ENCODE results near the gene PCDH9.
"Not testable (repeated sequence)": the region's sequence is repeated elsewhere in the genome, so short reads cannot be mapped to it uniquely, and the experiment has no call there.

The PCDH9 gene

DNA sequence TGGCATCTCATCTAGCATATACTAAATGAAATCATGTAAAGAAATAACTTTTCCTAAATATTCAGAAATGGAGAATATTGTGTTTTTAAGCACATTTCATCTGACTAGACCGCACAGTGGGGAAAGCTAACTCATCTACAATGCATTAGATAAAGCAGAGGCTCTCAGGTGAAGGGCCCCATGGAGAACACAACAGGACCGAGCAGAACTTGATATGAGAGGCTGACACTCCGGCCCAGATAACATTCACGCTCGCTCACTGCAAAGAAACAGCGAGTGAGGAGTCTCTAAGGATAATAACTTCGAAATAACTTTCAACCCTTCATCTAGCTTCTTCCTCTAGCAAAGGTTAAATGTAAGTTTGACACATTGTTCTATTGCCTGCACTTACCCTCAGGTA is 130.6 kb downstream of the PCDH9 start:
- Histone ChIP-seq H3K9me3 (ENCODE audit: low read length) (0 out of 2 replicates have a peak, but pooled peaks cover 6% of the 10 kb centered on the region), H4K20me1 (ENCODE audit: insufficient read depth, low read length) (no peaks in the 10 kb centered on the region), H3K4me1 (ENCODE audit: insufficient read depth, low read length, severe bottlenecking) (peaks cover 31% of the 10 kb centered on the region), H3K4me3 (ENCODE audit: low read depth, low read length, poor library complexity, severe bottlenecking) (no peak overlapping the region), H2AFZ (ENCODE audit: low read length) (peak overlapping the region; percentile 51; the same call in 1 of the 2 replicates), H3K79me2 (ENCODE audit: insufficient read depth, low read length) (no peaks in the 10 kb centered on the region), H3K36me3 (ENCODE audit: insufficient read depth, low read length) (no peaks in the 10 kb centered on the region), H3K27me3 (ENCODE audit: insufficient read depth, low read length) (no peaks in the 10 kb centered on the region), H3K27ac (ENCODE audit: low read depth, low read length, poor library complexity, severe bottlenecking) (no peak overlapping the region), H3K9ac (ENCODE audit: low read length) (no peak overlapping the region), H3K9me2 (ENCODE audit: low read depth, low read length) (no peaks in the 10 kb centered on the region), H3K4me2 (ENCODE audit: low read length) (no peak overlapping the region), H3F3A (ENCODE audit: insufficient read depth, low read length) (no peaks in the 10 kb centered on the region)
- TF ChIP-seq EZH2 (IDR thresholded peaks at IDR 0.05; ENCODE audit: borderline replicate concordance, low read length): no peak
- TF ChIP-seq, protein P1, sequence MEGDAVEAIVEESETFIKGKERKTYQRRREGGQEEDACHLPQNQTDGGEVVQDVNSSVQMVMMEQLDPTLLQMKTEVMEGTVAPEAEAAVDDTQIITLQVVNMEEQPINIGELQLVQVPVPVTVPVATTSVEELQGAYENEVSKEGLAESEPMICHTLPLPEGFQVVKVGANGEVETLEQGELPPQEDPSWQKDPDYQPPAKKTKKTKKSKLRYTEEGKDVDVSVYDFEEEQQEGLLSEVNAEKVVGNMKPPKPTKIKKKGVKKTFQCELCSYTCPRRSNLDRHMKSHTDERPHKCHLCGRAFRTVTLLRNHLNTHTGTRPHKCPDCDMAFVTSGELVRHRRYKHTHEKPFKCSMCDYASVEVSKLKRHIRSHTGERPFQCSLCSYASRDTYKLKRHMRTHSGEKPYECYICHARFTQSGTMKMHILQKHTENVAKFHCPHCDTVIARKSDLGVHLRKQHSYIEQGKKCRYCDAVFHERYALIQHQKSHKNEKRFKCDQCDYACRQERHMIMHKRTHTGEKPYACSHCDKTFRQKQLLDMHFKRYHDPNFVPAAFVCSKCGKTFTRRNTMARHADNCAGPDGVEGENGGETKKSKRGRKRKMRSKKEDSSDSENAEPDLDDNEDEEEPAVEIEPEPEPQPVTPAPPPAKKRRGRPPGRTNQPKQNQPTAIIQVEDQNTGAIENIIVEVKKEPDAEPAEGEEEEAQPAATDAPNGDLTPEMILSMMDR (IDR thresholded peaks at IDR 0.05; ENCODE audit: low read length): no peak

DNA sequence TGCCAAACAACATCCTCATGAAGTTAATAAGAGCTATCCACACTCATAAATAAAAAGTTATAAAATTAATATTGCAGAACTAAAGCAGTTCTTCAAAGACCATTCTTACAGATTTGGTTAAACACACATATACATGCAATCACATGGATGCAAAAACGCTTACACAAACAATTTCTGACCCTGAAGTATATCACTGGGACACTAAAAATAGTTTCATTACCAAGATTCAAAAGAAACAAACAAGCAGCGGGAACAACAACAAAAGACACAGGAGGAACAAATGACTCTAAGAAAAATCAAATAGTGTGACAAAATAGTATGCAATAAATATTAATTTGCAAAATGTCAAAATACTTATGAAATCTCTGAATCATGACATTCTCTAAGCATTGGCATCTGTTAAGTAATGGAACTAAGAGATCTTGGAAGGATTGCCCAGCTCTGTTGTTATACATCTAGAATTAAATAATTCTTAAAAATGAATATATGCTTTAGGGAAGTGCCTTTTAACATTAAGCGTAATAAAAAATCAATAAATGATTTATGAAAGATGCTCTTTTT is 132.2 kb downstream of the PCDH9 start:
- Histone ChIP-seq H3K27me3 (ENCODE audit: insufficient read depth, low read length) (no peaks in the 10 kb centered on the region), H2AFZ (ENCODE audit: low read length) (peak overlapping the region; percentile 83), H3K79me2 (ENCODE audit: insufficient read depth, low read length) (no peaks in the 10 kb centered on the region), H4K20me1 (ENCODE audit: insufficient read depth, low read length) (no peaks in the 10 kb centered on the region), H3K27ac (ENCODE audit: low read depth, low read length, poor library complexity, severe bottlenecking) (no peak overlapping the region), H3K9me2 (ENCODE audit: low read depth, low read length) (no peaks in the 10 kb centered on the region), H3K9me3 (ENCODE audit: low read length) (0 out of 2 replicates have a peak, but pooled peaks cover 6% of the 10 kb centered on the region), H3K4me1 (ENCODE audit: insufficient read depth, low read length, severe bottlenecking) (peaks cover 31% of the 10 kb centered on the region), H3K4me3 (ENCODE audit: low read depth, low read length, poor library complexity, severe bottlenecking) (no peak overlapping the region), H3K9ac (ENCODE audit: low read length) (no peak overlapping the region), H3K36me3 (ENCODE audit: insufficient read depth, low read length) (no peaks in the 10 kb centered on the region), H3F3A (ENCODE audit: insufficient read depth, low read length) (no peaks in the 10 kb centered on the region), H3K4me2 (ENCODE audit: low read length) (no peak overlapping the region)
- no peak for TF ChIP-seq EZH2 (IDR thresholded peaks at IDR 0.05; ENCODE audit: borderline replicate concordance, low read length)
- TF ChIP-seq, protein P1 (IDR thresholded peaks at IDR 0.05; ENCODE audit: low read length): no peak

DNA sequence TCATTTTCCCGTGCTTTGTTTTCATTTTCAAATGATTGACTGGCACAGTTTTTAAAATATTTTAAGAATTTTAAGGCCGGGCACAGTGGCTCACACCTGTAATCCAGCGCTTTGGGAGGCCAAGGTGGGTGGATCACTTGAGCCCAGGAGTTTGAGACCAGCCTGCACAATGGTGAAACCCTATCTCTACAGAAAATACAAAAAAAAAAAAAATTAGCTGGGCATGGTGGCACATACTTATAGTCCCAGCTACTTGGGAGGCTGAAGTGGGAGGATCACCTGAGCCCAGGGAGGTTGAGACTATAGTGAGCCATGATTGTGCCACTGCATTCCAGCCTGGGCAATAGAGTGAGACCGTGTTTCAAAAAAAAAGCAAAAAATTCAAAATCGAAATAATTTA is 133.2 kb downstream of the PCDH9 start:
- H3K9me2 ChIP-seq (ENCODE audit: low read depth, low read length); H3K36me3 ChIP-seq (ENCODE audit: insufficient read depth, low read length); H3K4me2 ChIP-seq (ENCODE audit: low read length); H3K27ac ChIP-seq (ENCODE audit: low read depth, low read length, poor library complexity, severe bottlenecking); H3K9ac ChIP-seq (ENCODE audit: low read length); H3F3A ChIP-seq (ENCODE audit: insufficient read depth, low read length); H3K27me3 ChIP-seq (ENCODE audit: insufficient read depth, low read length); H3K4me3 ChIP-seq (ENCODE audit: low read depth, low read length, poor library complexity, severe bottlenecking); H3K79me2 ChIP-seq (ENCODE audit: insufficient read depth, low read length); H3K9me3 ChIP-seq (ENCODE audit: low read length); H4K20me1 ChIP-seq (ENCODE audit: insufficient read depth, low read length): not testable (repeated sequence)
- Histone ChIP-seq H2AFZ (ENCODE audit: low read length) (peak overlapping the region; percentile 83; the same call in 1 of the 2 replicates), H3K4me1 (ENCODE audit: insufficient read depth, low read length, severe bottlenecking) (peaks cover 23% of the 10 kb centered on the region)

DNA sequence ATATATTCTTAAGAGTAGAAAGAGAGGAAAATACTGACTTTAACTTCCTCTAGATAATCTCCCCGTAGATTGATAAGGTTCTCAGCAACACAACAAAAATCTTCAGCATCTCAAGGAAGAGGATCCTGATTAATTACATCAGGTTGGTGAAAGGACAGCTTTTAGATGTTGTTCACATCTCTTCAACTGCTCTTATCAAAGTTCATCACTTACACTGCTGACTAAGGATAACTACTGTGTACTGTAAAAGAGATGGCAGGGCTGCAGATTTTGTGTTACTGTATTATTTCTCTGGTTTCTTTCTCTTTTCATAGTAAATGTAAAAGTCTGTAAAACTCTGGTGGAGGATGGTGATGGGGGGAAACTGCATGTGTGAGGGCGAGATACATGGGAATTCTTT is 133.7 kb downstream of the PCDH9 start:
- Histone ChIP-seq H3K4me1 (ENCODE audit: insufficient read depth, low read length, severe bottlenecking) (peaks cover 19% of the 10 kb centered on the region), H3K9me3 (ENCODE audit: low read length) (0 out of 2 replicates have a peak, but pooled peaks cover 10% of the 10 kb centered on the region), H3K79me2 (ENCODE audit: insufficient read depth, low read length) (no peaks in the 10 kb centered on the region), H2AFZ (ENCODE audit: low read length) (peak overlapping the region; percentile 57), H3K9ac (ENCODE audit: low read length) (no peak overlapping the region), H3K9me2 (ENCODE audit: low read depth, low read length) (no peaks in the 10 kb centered on the region), H3K27ac (ENCODE audit: low read depth, low read length, poor library complexity, severe bottlenecking) (no peak overlapping the region), H3K27me3 (ENCODE audit: insufficient read depth, low read length) (no peaks in the 10 kb centered on the region), H3F3A (ENCODE audit: insufficient read depth, low read length) (no peaks in the 10 kb centered on the region), H3K4me2 (ENCODE audit: low read length) (no peak overlapping the region), H4K20me1 (ENCODE audit: insufficient read depth, low read length) (no peaks in the 10 kb centered on the region), H3K36me3 (ENCODE audit: insufficient read depth, low read length) (0 out of 2 replicates have a peak, but pooled peaks cover 4% of the 10 kb centered on the region), H3K4me3 (ENCODE audit: low read depth, low read length, poor library complexity, severe bottlenecking) (no peak overlapping the region)
- TF ChIP-seq, protein P1 (IDR thresholded peaks at IDR 0.05; ENCODE audit: low read length): no peak
- TF ChIP-seq EZH2 (IDR thresholded peaks at IDR 0.05; ENCODE audit: borderline replicate concordance, low read length): no peak

All from OCI-LY1 (cell line).